NCI-H345 (cell line): ENCODE results near the gene OR1M1.
A peak's percentile ranks its signal among the peaks of the same experiment; 100 is the strongest.

ENCODE experiments used
- DNase-seq: peaks from one replicate; lab custom pipeline; 2025; lab: John Stamatoyannopoulos, UW

OR1M1 gene

GRCh38 chr19:9075064-9075949 lies 11.6 kb upstream of the OR1M1 start:
- DNase-seq, result peak; percentile 9

- no peak for DNase-seq
These were observed 10.0 kb upstream of the OR1M1 start for GRCh38 chr19:9076901-9077300.

DNA sequence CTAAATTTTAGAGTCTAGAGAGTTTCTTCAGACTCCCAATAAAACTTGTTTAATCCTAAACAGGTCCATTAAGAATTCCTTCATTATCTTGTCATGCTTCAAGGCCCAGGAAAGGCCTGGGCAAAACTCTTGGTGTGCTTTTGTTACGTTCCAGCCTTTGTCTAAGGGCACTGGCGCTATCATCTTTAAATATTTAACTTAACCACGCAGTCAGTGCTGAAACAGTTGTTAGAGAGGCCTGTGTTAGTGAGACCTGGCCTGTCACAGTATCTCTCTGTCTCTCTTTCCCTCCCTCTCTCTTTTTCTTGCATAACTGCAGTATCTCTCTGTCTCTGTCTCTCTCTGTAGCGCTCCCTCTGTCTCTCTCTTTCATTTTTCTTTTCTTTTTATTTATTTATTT lies 8.2 kb upstream of the OR1M1 start:
- DNase-seq, result no peak

- DNase-seq, result no peak
These were observed 20.5 kb downstream of the OR1M1 start, which contains the start of gene OR7G2 for GRCh38 chr19:9107375-9107774. TSS of gene OR7G2 (minus strand) at chr19:9107475. CDS start at chr19:9103243, 4,232 bp downstream.

GRCh38 chr19:9109959-9110358 lies 23.1 kb downstream of the OR1M1 start:
- DNase-seq, result no peak

- DNase-seq, result no peak
These were observed 28.5 kb downstream of the OR1M1 start, which contains the start of gene OR7G1 for GRCh38 chr19:9115307-9115813. TSS of gene OR7G1 (minus strand) at chr19:9115763. CDS start at chr19:9115763, 0 bp downstream.

GRCh38 chr19:9116547-9116946 lies 29.7 kb downstream of the OR1M1 start:
- DNase-seq, result no peak

DNA sequence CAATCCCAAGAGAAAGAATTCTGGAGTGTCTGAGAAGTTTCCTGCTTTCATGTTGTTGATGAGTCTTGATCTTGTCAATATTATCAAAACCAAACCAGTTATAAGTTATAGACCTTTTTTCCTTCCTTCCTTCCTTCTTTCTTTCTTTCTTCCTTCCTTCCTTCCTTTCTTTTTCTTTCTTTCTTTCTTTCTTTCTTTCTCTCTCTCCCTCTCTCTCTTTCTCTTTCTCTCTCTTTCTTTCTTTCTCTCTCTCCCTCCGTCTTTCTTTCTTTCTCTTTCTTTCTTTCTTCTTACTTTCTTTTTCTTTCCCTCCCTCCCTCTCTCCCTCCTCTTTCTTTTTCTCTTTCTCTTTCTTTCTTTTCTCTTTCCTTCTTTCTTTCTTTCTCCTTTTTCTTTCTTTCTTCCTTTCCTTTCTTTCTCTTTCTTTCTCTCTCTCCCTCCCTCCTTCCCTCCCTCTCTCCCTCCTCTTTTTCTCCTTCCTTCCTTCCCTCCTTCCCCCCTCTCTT lies 40.1 kb downstream of the OR1M1 start, which contains the start of gene OR7G3:
Gene OR7G3, minus strand, starts transcription at position 51 of the 506 bp plus-strand sequence. Its CDS starts 0 bp downstream, at position 51.
- no peak for DNase-seq

DNA sequence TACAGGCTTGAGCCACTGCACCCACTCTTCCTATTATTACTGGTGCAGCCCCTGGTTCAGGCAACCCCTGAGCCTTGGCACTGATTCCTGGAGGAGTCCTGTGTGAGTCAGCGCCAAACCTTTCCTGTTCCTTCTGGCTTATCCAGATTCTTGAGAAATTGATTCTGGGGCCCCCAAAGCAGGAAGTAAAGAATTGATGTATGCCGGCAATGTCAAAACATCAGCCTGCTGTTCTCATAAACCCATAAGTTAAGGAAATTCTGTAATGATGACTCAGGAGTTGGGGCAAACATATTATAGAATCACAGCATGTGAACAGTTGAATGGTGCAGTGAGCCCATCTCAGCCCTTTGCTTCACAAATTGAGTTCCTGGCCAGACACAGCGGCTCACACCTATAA lies 41.3 kb downstream of the OR1M1 start:
- no peak for DNase-seq

GRCh38 chr19:9130965-9131364 lies 44.1 kb downstream of the OR1M1 start:
- DNase-seq, result no peak

- DNase-seq, result no peak
These were observed 45.6 kb downstream of the OR1M1 start for GRCh38 chr19:9132422-9132821.

GRCh38 chr19:9139609-9140158 lies 52.8 kb downstream of the OR1M1 start:
- DNase-seq, result no peak

GRCh38 chr19:9140159-9140874 lies 53.5 kb downstream of the OR1M1 start, which contains the start of gene ZNF317:
TSS of gene ZNF317 (plus strand) at chr19:9140397. CDS start at chr19:9156017, 15,620 bp downstream.
- DNase-seq, result peak; percentile 94

DNA sequence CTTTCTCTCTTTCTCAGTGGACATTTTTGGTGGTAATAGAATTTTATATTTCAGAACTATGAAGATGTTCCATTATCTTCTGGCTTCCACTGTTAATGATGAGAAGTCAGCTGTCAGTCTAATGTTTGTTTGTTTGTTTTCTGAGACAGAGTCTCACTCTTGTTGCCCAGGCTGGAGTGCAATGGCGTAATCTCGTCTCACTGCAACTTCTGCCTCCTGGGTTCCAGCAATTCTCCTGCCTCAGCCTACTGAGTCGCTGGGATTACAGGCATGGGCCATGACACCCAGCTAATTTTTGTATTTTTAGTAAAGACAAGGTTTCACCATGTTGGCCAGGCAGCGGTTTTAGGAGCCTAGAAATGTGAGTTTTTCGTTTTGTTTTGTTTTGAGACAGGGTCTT lies 58.1 kb downstream of the OR1M1 start:
- no peak for DNase-seq
